CD4-positive, alpha-beta T cell treated with Interleukin-21 for 1 hour (primary cell): ENCODE measurements around the gene AKR7A3.

Experiments
- DNase-seq: peaks from one replicate; pipeline ENCODE4 v3.0.0-alpha.2; 2020

Gene AKR7A3

GRCh38 chr1:19251305-19252196 is 37.0 kb downstream of the AKR7A3 start, which contains the start of the genes EMC1 and MRTO4:
Gene EMC1, minus strand, starts transcription at chr1:19251524. Its CDS starts 15 bp downstream, at chr1:19251509.
Gene MRTO4, plus strand, starts transcription at chr1:19251805. Its CDS starts 31 bp downstream, at chr1:19251836.
- peak; percentile 85 for DNase-seq

- no peak for DNase-seq
Observed at GRCh38 chr1:19250629-19251304, 37.8 kb downstream of the AKR7A3 start.

- peak; percentile 71 for DNase-seq
Observed at GRCh38 chr1:19240673-19241538, 47.7 kb downstream of the AKR7A3 start.

DNA sequence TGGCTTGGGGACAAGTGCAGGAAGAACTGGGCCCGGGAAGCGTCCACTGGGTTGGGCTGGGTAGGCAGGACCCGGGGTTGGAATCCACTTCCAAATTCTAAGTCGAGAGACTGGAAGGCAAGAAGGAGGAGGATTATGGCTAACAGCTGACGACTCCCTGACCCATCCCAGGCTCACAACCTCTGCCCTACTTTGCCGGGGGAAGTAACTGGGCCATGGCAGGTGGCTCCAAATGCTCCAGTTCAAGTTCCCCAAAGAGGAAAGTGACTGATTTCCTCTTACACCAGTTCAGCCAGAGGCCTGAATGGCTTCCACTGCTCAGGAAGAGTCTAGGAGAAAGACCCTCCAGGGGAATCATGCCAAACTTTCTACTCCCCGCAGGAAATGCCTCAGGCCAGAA is 48.7 kb downstream of the AKR7A3 start:
- DNase-seq: no peak

GRCh38 chr1:19234224-19234623 is 54.3 kb downstream of the AKR7A3 start:
- DNase-seq: no peak
